Measurements from ENCODE around the gene TENT4B.

DNA sequence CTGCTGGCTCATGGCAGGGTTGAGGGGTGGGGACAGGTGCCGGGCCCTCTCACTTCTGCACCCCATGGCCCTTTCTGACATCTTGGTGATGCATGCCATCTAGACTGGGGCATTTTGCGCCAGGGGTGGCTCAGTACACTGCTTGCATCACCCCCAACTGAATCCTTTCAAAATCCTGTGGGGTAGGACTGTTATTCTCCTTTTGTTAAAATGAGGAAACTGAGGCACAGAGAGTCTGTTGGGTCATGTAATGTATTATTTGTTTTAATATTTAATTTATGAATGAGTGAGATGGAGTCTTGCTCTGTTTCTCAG is 123.2 kb downstream of the TENT4B start:
- TF ChIP-seq, protein P1, sequence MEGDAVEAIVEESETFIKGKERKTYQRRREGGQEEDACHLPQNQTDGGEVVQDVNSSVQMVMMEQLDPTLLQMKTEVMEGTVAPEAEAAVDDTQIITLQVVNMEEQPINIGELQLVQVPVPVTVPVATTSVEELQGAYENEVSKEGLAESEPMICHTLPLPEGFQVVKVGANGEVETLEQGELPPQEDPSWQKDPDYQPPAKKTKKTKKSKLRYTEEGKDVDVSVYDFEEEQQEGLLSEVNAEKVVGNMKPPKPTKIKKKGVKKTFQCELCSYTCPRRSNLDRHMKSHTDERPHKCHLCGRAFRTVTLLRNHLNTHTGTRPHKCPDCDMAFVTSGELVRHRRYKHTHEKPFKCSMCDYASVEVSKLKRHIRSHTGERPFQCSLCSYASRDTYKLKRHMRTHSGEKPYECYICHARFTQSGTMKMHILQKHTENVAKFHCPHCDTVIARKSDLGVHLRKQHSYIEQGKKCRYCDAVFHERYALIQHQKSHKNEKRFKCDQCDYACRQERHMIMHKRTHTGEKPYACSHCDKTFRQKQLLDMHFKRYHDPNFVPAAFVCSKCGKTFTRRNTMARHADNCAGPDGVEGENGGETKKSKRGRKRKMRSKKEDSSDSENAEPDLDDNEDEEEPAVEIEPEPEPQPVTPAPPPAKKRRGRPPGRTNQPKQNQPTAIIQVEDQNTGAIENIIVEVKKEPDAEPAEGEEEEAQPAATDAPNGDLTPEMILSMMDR (IDR thresholded peaks at IDR 0.05): no peak
- no peak for TF ChIP-seq POLR2A (IDR thresholded peaks at IDR 0.05)
